ENCODE data around the gene GPR137. TPM values are rescaled to one million over a fixed set of nuclear protein-coding genes. Genes with fewer than 3 reads are reported as not detected.

The GPR137 gene
- total and polyA plus RNA-seq, 9 of the 15 experiments (the other 6 are each of a cell fraction or from before 2014, with no cell fraction given) = 0.32 to 26.7 (median 10.7) TPM

DNA sequence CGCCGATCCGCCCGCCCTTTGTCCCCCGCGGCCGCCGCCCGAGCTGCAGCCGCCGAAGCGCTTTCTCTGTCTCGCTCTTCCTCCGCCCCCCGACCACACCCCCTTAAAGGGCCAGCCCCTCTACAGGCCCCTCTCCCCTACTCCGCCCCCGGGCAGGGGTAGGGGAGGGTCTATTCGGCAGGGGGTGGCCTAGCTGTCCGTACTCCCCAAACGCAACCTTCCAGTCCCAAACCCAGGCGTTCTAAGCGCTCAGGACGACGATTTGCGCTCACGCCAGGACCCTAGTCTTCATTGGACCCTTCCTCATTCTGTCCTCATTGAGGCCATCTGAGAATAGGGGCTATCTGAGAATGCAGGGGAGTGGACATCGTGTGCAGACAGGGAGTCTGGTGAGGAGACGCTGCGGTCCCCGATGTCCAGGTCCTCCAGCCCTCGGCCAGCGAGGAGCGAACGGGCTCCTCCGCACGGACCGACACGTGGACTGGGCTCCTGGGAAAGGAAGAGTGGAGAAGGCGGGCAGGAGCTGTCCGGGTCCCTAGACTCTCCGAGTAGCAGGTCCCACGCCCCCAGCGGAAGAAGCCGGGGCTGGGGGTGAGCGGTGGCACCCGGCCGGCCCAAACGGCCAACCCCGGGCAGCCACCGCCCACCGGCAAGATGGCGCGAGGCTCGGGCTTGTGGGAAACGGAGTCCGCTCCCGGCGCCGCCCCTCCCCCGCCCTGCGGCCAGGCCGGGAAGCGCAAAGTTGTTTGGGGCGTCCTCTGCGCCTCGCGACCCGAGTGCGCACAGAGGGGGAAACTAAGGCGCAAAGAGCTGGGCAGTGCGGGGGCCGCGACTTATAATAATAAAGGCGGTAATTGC is 38.5 kb upstream of the GPR137 start, which contains the start of gene PPP1R14B (continued):
- no peak for TF ChIP-seq RFX5 (IDR thresholded peaks at IDR 0.05; ENCODE audit: low read depth, low read length)
- TF ChIP-seq FOSL1 (tag; conservative IDR thresholded peaks at IDR 0.05) = no peak
- no peak for TF ChIP-seq PURB (CRISPR knock-in tag; IDR thresholded peaks at IDR 0.05; ENCODE audit: low read depth)
- TF ChIP-seq RBFOX2 (IDR thresholded peaks at IDR 0.05; ENCODE audit: low read depth, low read length) = peak; percentile 92
- no peak for TF ChIP-seq MTF1 (CRISPR knock-in tag; IDR thresholded peaks at IDR 0.05; ENCODE audit: borderline replicate concordance)
- no peak for TF ChIP-seq ZNF124 (CRISPR knock-in tag; IDR thresholded peaks at IDR 0.05)
- no peak for TF ChIP-seq ZNF76 (CRISPR knock-in tag; IDR thresholded peaks at IDR 0.05; ENCODE audit: borderline replicate concordance)
- TF ChIP-seq, protein P1, sequence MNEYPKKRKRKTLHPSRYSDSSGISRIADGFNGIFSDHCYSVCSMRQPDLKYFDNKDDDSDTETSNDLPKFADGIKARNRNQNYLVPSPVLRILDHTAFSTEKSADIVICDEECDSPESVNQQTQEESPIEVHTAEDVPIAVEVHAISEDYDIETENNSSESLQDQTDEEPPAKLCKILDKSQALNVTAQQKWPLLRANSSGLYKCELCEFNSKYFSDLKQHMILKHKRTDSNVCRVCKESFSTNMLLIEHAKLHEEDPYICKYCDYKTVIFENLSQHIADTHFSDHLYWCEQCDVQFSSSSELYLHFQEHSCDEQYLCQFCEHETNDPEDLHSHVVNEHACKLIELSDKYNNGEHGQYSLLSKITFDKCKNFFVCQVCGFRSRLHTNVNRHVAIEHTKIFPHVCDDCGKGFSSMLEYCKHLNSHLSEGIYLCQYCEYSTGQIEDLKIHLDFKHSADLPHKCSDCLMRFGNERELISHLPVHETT (CRISPR knock-in tag; conservative IDR thresholded peaks at IDR 0.05 in 1 of 2, IDR thresholded peaks at IDR 0.05 in 1 of 2) = peak in 1 of 2 experiments; percentile 89; a peak in 2 of 4 replicates
- TF ChIP-seq ZNF717 (CRISPR knock-in tag; IDR thresholded peaks at IDR 0.05) = no peak
- TF ChIP-seq MEF2D (tag; conservative IDR thresholded peaks at IDR 0.05; ENCODE audit: low read depth) = no peak
- TF ChIP-seq, protein P2, sequence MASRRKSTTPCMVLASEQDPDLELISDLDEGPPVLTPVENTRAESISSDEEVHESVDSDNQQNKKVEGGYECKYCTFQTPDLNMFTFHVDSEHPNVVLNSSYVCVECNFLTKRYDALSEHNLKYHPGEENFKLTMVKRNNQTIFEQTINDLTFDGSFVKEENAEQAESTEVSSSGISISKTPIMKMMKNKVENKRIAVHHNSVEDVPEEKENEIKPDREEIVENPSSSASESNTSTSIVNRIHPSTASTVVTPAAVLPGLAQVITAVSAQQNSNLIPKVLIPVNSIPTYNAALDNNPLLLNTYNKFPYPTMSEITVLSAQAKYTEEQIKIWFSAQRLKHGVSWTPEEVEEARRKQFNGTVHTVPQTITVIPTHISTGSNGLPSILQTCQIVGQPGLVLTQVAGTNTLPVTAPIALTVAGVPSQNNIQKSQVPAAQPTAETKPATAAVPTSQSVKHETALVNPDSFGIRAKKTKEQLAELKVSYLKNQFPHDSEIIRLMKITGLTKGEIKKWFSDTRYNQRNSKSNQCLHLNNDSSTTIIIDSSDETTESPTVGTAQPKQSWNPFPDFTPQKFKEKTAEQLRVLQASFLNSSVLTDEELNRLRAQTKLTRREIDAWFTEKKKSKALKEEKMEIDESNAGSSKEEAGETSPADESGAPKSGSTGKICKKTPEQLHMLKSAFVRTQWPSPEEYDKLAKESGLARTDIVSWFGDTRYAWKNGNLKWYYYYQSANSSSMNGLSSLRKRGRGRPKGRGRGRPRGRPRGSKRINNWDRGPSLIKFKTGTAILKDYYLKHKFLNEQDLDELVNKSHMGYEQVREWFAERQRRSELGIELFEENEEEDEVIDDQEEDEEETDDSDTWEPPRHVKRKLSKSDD (conservative IDR thresholded peaks at IDR 0.05; ENCODE audit: low read length) = no peak
- 0 out of 2 replicates have a peak, but pooled peaks have one; percentile 46 for TF ChIP-seq HDGF (IDR thresholded peaks at IDR 0.05)
- TF ChIP-seq U2AF2 (optimal IDR thresholded peaks at IDR 0.05; ENCODE audit: low read depth, low read length) = no peak
- TF ChIP-seq CCNT2 (IDR thresholded peaks at IDR 0.05; ENCODE audit: borderline replicate concordance, extremely low read depth, insufficient read length, low read depth, low read length) = peak; percentile 83
- peak; percentile 14; the same call in 1 of the 2 replicates for TF ChIP-seq JUN (IDR thresholded peaks at IDR 0.05; ENCODE audit: borderline replicate concordance, low read depth, low read length)
- no peak for TF ChIP-seq JUN (CRISPR knock-in tag; IDR thresholded peaks at IDR 0.05; ENCODE audit: borderline replicate concordance)
- TF ChIP-seq, protein P3, sequence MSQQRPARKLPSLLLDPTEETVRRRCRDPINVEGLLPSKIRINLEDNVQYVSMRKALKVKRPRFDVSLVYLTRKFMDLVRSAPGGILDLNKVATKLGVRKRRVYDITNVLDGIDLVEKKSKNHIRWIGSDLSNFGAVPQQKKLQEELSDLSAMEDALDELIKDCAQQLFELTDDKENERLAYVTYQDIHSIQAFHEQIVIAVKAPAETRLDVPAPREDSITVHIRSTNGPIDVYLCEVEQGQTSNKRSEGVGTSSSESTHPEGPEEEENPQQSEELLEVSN (IDR thresholded peaks at IDR 0.05; ENCODE audit: borderline replicate concordance in 1 of 2, extremely low read depth in 1 of 2, insufficient read depth in 1 of 2, insufficient read length in 1 of 2, low read depth in 1 of 2, low read length in 1 of 2, poor library complexity in 1 of 2, severe bottlenecking in 1 of 2) = peak; percentile 86 to 95
- no peak for TF ChIP-seq POLR2AphosphoS2 (IDR thresholded peaks at IDR 0.05; ENCODE audit: low read length)
- no peak for TF ChIP-seq JUNB (CRISPR knock-in tag; conservative IDR thresholded peaks at IDR 0.05)
- TF ChIP-seq MYBL2 (IDR thresholded peaks at IDR 0.05; ENCODE audit: low read depth) = no peak
- TF ChIP-seq MYBL2 (CRISPR knock-in tag; IDR thresholded peaks at IDR 0.05; ENCODE audit: borderline replicate concordance) = no peak
